ENCODE data around the gene SLC19A1. TPM values are rescaled to one million over a fixed set of nuclear protein-coding genes. Genes with fewer than 3 reads are reported as not detected.

The SLC19A1 gene
- total RNA-seq, 4 donors from 2014 or later, result 2.8 to 10.0 (median 6.6) TPM

DNA sequence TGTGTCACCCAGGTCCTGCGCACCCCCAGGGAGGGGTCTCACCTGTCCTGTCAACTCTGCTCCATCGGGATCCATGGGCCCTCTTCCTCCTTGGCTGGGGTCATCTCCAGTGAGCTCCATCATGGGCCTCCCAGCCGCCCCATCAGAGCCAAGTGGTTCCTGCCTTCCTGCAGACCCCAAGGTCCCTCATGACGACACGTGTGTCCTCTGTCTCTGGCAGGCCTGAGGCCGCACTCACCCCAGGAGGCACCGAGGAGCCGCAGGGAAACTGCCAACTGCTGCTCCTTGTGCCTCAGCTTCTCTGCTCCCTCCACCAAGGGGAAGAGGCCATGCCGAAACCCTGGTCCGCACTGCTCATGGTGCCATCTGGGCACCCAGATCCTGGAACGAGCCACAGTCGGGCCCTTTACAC lies 90.5 kb downstream of the SLC19A1 start:
- Histone ChIP-seq H3K9me3 (peaks cover 0 to 3% (median 0%) of the 10 kb centered on the region in 4 donors), H3K36me3 (peaks cover 0 to 19% (median 0%) of the 10 kb centered on the region in 4 donors), H3K27me3 (peaks cover 0 to 24% (median 0%) of the 10 kb centered on the region in 4 donors), H3K27ac (replicated peaks in 1 of 4) (no peak overlapping the region), H3K4me3 (no peak overlapping the region), H3K4me1 (peaks cover 16 to 38% (median 35%) of the 10 kb centered on the region in 4 donors)
- TF ChIP-seq POLR2AphosphoS5 (IDR thresholded peaks at IDR 0.05) (no peak), EP300 (IDR thresholded peaks at IDR 0.05) (no peak), POLR2A (IDR thresholded peaks at IDR 0.05; ENCODE audit: low read depth) (no peak)
- TF ChIP-seq, protein P1, sequence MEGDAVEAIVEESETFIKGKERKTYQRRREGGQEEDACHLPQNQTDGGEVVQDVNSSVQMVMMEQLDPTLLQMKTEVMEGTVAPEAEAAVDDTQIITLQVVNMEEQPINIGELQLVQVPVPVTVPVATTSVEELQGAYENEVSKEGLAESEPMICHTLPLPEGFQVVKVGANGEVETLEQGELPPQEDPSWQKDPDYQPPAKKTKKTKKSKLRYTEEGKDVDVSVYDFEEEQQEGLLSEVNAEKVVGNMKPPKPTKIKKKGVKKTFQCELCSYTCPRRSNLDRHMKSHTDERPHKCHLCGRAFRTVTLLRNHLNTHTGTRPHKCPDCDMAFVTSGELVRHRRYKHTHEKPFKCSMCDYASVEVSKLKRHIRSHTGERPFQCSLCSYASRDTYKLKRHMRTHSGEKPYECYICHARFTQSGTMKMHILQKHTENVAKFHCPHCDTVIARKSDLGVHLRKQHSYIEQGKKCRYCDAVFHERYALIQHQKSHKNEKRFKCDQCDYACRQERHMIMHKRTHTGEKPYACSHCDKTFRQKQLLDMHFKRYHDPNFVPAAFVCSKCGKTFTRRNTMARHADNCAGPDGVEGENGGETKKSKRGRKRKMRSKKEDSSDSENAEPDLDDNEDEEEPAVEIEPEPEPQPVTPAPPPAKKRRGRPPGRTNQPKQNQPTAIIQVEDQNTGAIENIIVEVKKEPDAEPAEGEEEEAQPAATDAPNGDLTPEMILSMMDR (IDR thresholded peaks at IDR 0.05), result no peak
- DNase-seq (ENCODE audit: extremely low spot score), result no peak
- intact Hi-C loops (cut with DNase I), result no loop called here
- WGBS, result 100% methylated on average over 8 of the region's 12 CpGs

DNA sequence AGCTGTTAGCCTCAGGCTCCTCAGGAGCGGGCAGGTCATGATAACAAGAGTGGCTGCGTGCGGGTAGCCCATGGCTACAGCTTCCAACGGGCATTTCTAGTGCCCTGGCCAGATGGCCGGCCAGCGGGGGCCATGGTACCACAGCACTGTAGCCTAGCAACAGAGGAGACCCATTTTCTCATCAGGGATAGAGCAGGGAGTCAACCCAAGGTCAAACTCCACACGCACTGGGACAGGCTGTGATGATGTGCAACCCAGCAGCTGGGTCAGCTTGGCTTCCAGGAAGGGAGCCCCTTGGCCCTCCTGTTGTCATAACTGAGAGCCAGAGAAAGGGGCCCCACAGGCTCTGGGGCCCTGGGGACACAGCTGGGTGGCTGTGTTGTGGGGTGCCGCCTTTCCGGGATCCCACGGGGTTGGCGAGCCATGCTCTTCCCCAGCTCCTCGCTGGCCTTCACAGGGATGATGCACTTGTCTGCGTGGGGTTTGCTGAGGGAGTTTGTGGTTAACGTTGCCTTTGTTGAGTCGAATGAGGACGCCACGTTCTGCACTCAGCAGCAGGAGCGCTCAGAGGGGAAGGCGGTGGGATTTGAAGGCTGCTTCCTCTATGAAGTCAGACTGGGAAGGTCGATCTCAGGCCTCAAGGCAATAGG lies 91.0 kb downstream of the SLC19A1 start:
- Histone ChIP-seq H3K4me3 (no peak overlapping the region), H3K27ac (replicated peaks in 1 of 4) (no peak overlapping the region), H3K36me3 (peaks cover 0 to 13% (median 0%) of the 10 kb centered on the region in 4 donors), H3K4me1 (peaks cover 16 to 33% (median 29%) of the 10 kb centered on the region in 4 donors), H3K9me3 (peaks cover 0 to 8% (median 0%) of the 10 kb centered on the region in 4 donors), H3K27me3 (peaks cover 0 to 21% (median 0%) of the 10 kb centered on the region in 4 donors)
- intact Hi-C loops (cut with DNase I), result no loop called here
- no peak for DNase-seq (ENCODE audit: extremely low spot score)
- 87% methylated on average over 7 of the region's 20 CpGs for WGBS
- no peak for TF ChIP-seq POLR2AphosphoS5 (IDR thresholded peaks at IDR 0.05)
- TF ChIP-seq EP300 (IDR thresholded peaks at IDR 0.05), result no peak
- TF ChIP-seq, protein P1 (IDR thresholded peaks at IDR 0.05), result no peak

- Histone ChIP-seq H3K9me3 (peaks cover 0 to 8% (median 0%) of the 10 kb centered on the region in 4 donors), H3K27ac (replicated peaks in 1 of 4) (no peak overlapping the region), H3K4me1 (peaks cover 16 to 26% (median 23%) of the 10 kb centered on the region in 4 donors), H3K4me3 (no peak overlapping the region), H3K27me3 (peaks cover 0 to 14% (median 0%) of the 10 kb centered on the region in 4 donors), H3K36me3 (peaks cover 0 to 8% (median 0%) of the 10 kb centered on the region in 4 donors)
- TF ChIP-seq EP300 (IDR thresholded peaks at IDR 0.05) (no peak), POLR2A (IDR thresholded peaks at IDR 0.05; ENCODE audit: low read depth) (no peak), POLR2AphosphoS5 (IDR thresholded peaks at IDR 0.05) (no peak)
- TF ChIP-seq, protein P1 (IDR thresholded peaks at IDR 0.05), result no peak
- no peak for DNase-seq (ENCODE audit: extremely low spot score)
- intact Hi-C loops (cut with DNase I), result no loop called here
- 80% methylated on average over 9 of the region's 24 CpGs for WGBS
Observed at GRCh38 chr21:45450423-45451090, 91.7 kb downstream of the SLC19A1 start.

- no peak overlapping the region for H3K27ac ChIP-seq (replicated peaks in 1 of 4)
- TF ChIP-seq EP300 (IDR thresholded peaks at IDR 0.05) (no peak), POLR2AphosphoS5 (IDR thresholded peaks at IDR 0.05) (no peak)
- TF ChIP-seq, protein P1 (IDR thresholded peaks at IDR 0.05), result no peak
- H3K9me3 ChIP-seq, result peaks cover 0 to 8% (median 0%) of the 10 kb centered on the region in 4 donors
- peaks cover 8 to 19% (median 16%) of the 10 kb centered on the region in 4 donors for H3K4me1 ChIP-seq
- intact Hi-C loops (cut with DNase I), result no loop called here
- 92% methylated on average over 11 of the region's 22 CpGs for WGBS
- H3K27me3 ChIP-seq, result peaks cover 0 to 8% (median 0%) of the 10 kb centered on the region in 4 donors
- DNase-seq (ENCODE audit: extremely low spot score), result no peak
- H3K36me3 ChIP-seq, result peaks cover 0 to 8% (median 0%) of the 10 kb centered on the region in 4 donors
- H3K4me3 ChIP-seq, result no peak overlapping the region
Observed at GRCh38 chr21:45449658-45450422, 92.4 kb downstream of the SLC19A1 start.
